EL (cell line): ENCODE data around the gene ANO3.
A peak's percentile ranks its signal among the peaks of the same experiment; 100 is the strongest.

Experiments used
- DNase-seq: peaks from one replicate; pipeline ENCODE4 v3.0.0-alpha.2; 2016

ANO3 gene

DNA sequence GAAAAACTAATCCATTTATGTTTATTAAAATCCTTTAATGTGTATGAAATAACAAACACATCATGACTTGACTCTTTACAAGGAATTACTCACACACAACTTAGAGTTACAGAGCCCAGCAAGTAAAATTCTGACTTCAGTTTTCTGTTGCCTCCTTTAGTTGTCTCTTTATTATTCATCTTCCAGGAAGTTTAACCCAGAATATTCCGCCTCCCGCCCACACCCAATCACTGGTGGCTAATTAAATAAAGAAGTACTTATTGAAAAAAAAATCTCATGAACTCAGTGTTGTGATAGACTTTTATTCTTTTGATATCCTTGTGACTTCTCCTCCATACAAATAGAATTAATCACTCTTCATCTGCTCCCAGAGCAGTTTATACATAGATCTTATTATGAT, 178.2 kb downstream of the ANO3 start:
- DNase-seq: no peak

DNA sequence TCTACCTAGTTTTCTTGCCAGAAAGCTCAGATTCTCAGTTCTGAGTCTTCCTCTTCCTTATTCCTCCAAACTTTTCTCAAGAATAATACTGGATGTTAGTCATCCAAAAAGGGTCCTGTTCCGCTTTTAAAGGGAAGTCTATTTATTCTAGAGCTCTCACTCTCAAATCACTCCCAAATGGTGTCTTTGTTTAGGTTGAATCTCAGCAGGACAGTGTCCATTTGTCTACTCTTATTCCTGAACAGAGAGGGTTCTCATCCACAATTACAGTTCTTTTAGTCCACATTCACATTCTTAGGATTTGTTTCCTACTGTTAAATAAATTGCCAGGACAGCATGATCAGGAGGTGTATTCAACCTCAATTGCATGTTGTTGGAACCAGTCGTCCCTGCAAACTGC, 178.8 kb downstream of the ANO3 start:
- no peak for DNase-seq

DNA sequence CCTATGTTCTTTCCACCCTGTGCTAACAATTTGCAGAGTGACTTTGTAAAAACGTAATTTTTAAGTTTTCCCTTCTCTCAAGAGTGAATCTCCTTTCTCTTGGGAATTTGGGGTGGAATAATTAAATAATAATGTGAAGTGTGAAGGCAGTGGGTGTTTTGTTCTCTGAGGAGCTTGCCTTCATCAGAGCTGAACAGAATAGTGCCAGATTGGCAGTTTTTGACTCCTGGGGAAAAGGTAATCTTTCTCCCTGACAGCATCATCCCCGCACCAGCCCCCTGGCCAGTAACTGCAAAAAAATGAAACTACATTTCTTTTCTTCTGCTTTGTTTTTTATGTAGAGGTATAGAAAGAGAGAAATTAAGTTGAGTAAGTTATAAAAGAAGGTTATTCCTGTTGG, 180.3 kb downstream of the ANO3 start:
- no peak for DNase-seq

DNA sequence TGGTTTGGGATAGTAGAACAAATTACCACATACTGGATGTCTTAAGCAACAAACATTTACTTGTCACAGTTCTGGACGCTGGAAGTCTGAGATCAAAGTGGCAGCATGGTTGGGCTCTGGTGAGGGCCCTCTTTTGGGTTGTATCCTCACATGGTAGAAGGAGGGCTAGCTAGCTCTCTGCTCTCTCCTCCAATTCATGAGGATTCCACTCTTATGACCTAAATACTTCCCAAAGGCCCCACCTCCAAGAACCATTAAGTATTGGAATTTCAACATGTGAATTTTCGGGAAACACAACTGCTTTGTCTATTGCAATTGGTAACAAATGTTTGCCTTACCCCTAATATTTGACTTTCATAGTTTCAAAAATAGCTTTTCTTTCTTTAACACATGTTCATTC, 187.5 kb downstream of the ANO3 start:
- DNase-seq: no peak

DNA sequence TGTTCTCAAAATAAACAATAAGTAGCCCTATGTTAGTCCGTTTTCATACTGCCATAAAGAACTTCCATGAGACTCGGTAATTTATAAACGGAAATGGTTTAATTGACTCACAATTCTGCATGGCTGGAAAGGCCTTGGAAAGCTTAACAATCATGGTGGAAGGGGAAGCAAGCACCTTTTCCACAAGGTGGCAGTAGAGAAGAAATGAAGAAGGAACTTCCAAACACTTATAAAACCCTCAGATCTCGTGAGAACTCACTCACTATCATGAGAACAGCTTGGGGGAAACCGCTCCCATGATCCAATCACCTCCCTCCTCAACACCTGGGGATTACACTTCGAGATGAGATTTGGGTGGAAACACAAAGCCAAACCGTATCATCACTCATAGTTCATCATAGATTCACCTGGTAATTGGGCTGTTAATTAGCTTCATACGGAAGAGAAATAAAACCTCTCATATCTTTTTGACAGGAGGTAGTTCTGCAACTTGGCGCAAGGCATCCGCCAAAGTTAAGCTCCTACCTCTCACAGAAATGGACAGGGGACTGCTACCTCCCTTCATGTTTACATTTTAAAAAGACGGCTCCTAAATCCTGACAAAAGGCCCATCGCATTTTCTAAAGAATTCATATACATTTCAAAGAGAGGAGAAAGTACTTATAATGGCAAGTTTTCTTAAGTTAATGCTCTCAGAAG, 191.1 kb downstream of the ANO3 start:
- DNase-seq: peak; percentile 22

DNA sequence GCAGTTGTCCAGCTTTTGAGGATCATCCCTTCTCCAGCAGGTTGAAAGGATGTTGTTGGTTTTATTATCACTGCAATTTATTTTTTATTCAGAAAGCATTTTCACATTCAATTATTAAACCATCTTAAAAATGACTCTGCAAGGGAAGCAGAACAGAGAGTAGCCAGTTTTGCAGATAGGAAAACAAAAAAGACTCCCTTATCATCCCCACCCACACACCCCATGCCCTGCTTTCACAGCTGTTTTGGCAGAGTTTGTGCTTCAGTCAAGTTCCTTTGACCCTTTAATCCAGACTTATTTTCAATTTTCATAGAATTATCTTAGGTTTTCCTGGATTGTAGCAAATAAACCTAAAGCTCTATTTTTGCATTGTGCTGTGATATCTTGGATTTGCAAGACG, 195.8 kb downstream of the ANO3 start:
- no peak for DNase-seq

DNA sequence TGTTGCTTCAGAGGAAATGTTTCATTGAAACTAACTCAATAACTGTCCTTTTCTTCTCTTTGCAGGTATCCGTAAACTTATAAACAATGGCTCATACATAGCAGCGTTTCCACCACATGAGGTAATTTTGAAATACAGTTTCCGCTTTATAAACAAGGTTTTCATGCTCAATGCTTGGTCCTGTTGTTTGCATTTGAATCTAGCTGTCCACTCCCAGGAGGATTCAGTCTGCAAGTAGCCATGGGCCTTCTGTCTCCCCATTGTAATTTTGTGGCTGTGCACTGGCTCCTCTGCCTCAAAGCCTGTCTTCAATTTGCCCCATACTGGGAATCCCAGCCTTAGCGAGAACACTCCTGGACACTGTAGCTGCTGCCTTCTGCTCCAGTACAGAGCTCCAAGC, 205.4 kb downstream of the ANO3 start:
- no peak for DNase-seq

DNA sequence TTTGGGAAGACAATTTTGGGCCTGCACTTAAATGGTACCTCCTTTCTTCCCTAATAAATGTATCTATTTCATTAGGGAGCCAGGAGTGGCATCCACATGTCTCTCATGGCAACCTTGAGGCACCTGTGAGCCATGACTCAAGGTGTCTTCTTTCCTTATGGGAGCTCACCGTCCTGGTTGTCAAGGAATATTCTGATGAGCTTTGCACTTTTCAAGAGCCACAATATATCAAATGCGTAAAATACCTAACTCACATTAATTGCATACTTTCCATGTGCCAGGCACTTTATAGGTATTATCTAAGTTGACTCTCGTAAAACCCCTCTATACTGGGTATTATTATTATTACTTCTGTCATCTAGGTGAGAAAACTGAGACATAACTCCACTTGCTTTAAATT, 207.6 kb downstream of the ANO3 start:
- no peak for DNase-seq

DNA sequence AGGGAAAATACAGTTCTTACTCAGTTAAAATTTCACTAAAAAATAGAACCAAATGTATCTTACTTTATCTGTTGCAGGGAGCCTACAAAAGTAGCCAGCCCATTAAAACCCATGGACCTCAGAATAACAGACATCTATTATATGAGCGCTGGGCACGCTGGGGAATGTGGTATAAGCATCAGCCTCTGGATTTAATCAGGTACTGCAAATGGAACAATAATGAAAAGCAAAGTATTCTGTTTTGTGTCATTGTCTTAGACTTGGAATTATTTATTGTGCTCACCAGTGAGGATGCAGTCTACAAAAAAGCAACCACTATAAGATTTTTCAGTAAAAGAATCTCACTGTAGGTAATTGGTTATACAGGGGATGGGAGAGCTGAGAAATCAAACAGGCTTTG, 209.9 kb downstream of the ANO3 start:
- DNase-seq: no peak

DNA sequence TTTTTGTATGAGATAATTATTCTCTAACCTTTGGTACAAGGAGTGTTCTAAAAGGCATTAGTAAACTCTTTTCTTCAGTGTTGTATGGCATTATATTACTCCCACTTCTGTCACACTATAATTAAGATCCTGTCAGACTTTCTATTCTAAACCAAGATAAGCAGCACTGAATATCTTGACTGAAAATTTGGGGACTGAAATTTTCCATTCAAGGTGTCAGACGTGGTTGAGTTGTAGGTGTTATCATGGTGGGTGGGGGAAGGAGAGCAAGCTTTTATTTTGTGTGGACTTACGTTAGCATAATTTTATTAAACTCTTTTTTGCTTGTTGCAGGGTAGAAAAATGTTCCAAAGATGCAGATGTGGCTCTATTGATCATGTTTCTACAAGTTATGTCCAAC, 217.2 kb downstream of the ANO3 start:
- no peak for DNase-seq

DNA sequence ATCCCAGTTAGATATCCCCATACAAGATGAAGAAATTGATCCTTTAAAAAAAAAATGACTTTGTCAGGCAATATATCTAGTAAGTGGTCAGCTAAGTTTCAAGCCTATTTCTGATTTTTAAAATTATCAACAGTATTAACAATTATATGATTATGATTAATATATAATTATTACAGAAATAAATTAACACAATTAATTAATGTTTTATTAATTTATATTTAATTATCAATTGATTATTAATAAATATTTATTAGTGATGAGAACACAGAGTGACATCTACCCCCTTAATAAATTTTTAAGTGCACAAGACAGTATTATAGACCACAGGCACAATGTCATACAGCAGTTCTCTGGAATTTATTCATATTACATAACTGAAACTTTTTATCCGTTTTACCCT, 218.1 kb downstream of the ANO3 start:
- DNase-seq: no peak

DNA sequence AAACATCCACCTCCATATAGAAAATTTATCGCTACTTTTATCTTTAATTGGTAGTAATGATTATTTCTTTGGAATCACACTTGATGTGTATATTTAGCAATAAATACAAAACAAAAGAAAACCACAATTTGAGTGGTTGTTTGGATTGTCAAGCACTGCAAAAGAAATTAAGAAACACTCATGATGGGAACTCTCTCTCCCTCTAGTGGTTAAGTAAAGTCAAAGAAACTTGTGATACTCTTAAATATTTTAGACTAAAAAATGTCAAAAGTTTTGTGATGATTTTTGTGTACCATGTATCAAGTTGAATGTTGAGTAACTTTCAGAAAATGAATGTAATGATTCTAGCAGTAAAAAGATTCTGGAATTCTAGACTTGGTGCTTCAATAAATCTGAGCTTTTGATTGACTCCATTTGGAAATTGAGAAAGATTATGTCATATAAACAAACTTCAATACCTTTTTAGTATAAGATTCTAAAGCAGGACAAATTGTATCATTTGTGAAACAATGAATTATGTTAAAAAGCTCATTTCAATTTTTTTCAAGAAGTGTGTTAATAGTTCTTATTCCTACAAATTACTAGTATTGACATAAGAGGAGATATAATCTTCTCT, 219.4 kb downstream of the ANO3 start:
- no peak for DNase-seq

DNA sequence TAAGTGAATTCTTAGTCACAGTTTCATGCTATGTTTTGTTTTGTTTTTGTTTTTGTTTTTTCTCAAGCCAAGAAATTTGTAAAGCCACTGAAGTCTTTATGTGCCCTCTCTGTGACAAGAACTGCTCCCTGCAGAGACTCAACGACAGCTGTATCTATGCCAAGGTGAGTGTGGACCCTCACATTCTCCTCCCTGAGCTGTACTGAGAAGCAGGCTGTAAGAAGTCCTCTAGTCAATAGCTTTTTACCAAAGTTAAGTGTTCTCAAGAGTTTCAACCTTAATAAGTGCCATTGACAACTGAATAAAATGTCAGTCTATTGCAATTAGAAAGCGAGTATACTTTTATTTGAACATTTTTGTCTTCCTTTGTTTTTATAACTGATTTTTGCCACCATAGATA, 221.3 kb downstream of the ANO3 start:
- DNase-seq: no peak

DNA sequence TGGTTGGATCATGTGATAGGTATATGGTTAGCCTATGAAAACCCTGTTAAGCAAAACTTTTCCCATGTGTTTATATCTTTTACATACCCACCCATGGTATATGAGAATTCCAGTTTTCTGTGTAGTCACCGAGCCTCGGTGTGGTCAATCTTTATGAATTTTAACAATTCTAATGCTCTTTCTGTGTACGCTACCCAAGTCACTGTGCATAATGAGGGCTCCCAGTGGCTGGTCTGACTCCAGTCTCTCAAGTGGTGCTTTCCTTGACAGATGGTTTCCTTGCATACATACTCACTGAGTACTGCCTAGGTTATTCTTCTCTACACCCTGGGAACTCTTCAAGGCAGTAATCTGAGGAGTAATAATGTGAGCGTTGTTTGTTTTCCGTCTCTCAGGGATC, 222.5 kb downstream of the ANO3 start:
- no peak for DNase-seq

DNA sequence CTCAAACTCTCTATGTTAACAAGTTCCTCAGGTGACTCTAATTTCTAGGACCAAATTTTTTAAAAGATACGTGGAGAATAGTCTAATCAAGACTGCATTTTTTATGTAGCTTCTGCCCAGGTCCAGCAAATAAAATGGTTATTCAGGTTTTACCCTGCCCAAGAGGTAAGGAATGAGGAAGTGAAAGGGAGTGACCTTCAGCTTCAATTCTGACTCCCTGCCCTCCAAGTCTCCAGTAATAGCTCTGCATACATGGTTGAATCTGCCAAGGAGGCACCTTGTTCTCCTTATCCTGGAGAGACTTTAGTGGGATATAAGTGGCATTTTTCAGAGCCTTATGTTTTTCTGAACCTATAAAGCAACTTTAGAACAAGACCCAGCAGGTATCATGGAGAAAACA, 224.7 kb downstream of the ANO3 start:
- DNase-seq: no peak

DNA sequence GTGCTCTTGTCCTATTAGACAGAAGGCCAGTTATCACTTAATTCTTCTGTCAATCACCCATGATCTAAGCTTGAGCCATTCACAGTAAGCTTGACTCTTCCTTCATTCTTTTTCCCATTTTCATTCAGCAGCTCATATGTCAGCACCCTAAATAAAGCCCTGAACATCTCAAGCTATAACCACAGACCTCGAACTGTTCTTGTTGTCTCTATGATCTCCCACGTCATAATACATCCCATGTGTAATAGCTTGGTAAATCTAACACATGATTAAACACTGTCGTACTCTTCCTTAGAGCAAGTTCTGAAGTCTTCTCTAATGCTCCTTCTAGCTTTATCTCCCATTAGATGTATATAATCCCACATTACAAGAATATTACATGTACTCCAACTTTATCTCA, 225.7 kb downstream of the ANO3 start:
- no peak for DNase-seq

DNA sequence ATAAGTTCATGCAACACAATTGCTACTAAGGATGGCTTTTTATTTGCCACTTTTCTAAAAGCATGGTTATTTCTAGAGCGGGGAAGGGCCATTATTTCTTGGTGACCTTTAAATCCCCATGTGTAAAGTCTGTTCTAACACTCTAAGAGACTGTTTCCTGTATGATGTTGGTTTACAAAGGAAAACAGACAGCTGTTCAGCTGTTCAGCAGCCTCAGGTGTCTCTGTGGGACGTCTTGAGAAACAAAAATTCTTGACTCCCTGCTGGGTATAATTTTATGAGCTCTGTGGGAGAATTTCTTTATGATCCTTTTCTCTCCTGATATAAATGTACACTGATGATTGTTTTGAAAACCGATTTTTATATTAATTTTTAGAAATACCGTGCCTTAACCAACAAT, 226.3 kb downstream of the ANO3 start:
- no peak for DNase-seq

DNA sequence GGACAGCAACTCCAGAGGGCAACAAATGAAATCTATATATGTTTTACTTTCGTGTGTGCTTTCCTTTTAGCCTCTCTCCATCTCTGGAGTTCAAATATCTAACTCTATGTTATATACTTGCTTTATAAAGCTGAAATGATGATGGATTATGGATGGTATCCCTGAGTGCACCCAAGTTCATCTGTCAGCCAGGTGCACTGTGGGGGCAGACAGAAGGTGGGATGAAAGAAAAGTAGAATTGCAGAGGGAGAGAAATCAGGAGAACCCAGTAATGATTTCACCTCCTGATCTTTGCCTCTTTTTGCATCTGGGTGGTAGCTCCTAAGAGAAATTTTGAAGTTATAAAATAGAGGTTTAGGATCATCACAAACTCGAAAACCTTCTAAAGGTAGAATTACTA, 237.7 kb downstream of the ANO3 start:
- DNase-seq: no peak

DNA sequence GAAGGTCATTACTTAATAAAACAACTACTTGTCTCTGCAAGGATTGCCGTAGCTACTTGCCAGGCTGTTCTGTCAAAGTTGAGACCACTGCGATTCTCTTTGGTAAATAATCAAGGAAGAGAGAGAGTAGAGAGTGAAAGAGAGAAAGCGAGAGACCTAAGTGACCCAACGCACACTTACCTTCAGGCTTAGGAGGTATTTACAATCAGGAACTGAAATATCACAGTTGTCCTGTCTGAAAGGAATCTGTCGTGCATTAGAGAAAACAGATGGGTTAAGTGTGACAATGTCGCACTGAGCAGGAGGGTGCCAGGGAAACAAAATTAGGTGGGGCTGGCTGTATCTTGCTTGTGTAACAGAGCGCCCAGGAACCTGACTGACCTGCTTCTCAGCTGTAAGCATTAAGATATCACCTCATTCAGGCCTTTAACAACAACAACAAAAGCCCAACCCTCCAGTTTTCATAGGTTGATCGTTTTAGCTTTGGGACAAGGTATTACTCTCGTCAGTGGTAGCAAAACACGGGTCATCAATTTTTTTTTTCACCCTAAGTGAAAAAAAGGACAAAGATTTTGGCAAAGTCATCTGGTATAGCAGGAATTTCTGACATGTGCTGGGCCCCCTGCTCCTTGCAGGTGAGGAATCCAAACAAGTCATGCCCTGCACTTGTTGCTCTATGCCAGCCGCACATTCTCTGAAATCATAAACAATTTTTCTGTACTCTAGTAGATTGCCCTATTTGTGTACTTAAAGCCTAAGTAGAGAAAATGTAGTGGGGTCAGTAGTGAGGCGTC, 240.1 kb downstream of the ANO3 start, which contains the start of gene MUC15:
TSS of gene MUC15 (minus strand) at position 403 of the 794 bp plus-strand sequence. CDS start 5,169 bp downstream, outside the sequence.
- DNase-seq: no peak

DNA sequence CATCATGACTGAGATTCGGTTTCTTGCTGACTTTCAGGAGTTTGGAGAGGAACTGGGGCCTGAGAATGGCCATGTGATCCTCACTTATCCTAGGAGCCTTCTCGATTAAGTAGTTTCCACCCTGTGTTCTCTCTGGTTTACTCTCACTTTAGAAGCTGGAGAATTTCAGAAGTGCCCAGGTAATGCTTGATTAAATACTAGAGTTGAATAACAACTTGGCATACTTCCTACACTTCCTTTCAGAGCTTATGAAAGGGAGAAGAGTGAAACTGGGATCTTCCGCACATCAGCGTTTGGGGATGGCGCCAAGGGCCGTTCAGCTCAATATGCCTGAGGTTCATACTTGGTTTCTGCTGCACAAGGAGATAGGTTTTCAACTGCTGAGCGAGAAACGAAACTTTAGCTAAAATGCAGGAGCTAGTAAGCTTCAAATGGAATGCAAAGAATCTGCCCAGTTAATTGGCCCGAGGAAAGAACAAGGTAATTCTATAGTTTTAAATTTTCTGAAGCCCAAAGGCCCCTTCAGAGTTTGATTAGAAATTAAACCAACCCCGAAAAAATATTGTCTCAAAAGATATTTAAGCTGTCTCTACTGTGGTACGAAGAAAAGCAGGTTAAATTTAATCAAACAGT, 241.0 kb downstream of the ANO3 start:
- DNase-seq: no peak

DNA sequence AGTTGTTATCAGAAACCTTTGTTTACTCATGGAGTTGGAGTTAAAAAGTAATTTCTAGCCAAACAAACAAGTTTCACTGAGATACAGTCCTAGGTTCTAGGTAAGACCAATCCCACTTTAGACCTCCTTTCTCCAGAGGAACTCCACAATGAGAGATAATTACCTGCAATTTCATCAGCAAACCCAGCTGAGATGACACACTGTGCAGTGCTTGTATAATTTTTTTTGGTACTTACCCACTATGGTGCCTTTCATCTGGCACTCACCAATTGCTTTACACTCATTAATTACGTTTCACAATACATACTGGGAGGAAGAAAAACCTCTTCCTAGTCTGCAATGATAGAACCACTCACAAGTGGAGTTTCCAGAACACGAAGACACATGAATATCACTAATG, 242.0 kb downstream of the ANO3 start:
- DNase-seq: no peak

DNA sequence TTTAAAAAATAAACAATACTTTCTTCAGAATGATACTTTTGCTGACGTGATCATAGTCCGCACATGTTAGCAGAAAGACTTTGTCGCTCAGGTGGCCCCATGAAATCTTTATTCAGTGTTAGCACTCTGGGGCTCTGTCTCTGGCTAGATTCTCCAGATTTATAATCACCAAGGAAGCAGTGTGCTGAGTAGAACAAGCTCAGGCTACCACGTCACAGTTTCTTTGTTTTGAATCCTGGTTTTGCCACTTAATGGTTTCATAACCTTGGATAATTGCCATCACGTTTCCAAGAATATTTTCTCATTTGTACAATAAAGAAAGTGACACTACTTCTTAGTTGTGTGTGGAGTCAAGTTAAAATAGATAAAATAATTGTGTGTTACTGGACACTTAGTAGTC, 244.0 kb downstream of the ANO3 start:
- no peak for DNase-seq

DNA sequence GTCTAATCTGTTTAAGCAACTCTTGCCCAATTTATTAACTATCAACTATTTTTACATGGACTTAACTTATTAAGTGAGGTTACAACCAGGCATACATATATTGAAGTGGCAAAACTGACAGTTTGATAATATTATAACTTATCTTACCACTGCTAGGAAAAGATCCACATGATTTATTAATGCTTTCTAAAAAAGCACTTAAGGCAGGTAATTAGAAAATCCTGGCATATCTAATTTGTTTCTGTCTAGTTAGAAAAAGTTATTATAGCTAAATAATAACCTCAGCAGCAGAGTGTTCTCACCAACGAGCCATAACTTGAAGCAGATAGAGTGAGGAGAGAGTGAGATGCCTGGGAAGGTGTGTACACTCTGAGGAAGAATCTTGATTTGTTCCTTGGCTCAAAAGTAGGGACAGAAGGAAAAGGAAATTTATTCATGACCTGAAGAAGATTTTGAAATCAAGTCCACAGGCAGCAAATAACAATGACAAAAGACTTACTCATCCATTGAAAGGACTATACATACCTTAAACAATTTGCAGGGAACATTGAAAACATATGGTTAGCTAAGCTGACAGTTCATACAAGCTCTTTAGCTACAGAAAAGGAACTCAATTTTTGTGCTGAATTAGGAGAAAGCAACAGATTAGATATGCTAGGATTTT, 247.2 kb downstream of the ANO3 start:
- no peak for DNase-seq
